SK-N-MC (cell line): Measurements from ENCODE around the gene UIMC1.

Source experiments
- EZH2 ChIP-seq: fragments of 200-600 bp; sonication (generic); IDR thresholded peaks from one replicate; pipeline ENCODE4 v1.6.1; 2017; ENCODE audit warnings: antibody characterized with exemption
- FOXP2 ChIP-seq: optimal IDR thresholded peaks from 2 replicates; pipeline ENCODE3; 2011; ENCODE audit warnings: mild to moderate bottlenecking, moderate library complexity; ENCODE audit not compliant: insufficient read depth; ENCODE audit errors: extremely low read length, control extremely low read depth
- POLR2AphosphoS5 ChIP-seq: IDR thresholded peaks from 2 replicates; pipeline ENCODE4 v1.6.1; 2012; ENCODE audit warnings: mild to moderate bottlenecking, low read depth, low read length, borderline replicate concordance

DNA sequence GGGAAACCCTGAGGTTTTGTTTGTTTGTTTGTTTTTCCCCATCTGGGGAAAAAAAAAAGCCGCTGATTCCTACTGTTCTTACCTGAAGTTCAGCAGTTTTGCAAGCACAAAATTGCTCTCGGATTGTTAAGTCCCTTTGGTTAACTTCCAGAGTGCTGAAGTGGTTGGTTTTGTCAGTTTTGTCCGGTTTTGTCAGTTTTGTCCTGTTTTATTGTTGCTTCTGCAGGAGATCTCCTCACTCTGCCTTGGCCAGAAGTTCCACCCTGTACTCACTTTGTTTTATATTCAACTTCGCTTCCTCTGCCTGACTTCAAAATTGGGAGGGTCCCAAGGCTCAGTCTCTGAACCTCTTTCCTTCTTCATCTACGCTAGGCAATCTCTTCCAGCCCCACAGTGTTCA, 30.3 kb upstream of the UIMC1 start:
- TF ChIP-seq EZH2 (no peak), POLR2AphosphoS5 (no peak), FOXP2 (no peak)
